HG03159 (cell line): Measurements from ENCODE around the gene ACTL6B.
"Not testable (repeated sequence)": the region's sequence is repeated elsewhere in the genome, so short reads cannot be mapped to it uniquely, and the experiment has no call there.

Experiments
- ATAC-seq: cut with Tn5 transposase; IDR thresholded peaks from one replicate; pipeline ENCODE4 v1.9.1; 2021; ENCODE audit warnings: mild to moderate bottlenecking, moderate library complexity; ENCODE audit not compliant: unreplicated experiment

Gene ACTL6B

DNA sequence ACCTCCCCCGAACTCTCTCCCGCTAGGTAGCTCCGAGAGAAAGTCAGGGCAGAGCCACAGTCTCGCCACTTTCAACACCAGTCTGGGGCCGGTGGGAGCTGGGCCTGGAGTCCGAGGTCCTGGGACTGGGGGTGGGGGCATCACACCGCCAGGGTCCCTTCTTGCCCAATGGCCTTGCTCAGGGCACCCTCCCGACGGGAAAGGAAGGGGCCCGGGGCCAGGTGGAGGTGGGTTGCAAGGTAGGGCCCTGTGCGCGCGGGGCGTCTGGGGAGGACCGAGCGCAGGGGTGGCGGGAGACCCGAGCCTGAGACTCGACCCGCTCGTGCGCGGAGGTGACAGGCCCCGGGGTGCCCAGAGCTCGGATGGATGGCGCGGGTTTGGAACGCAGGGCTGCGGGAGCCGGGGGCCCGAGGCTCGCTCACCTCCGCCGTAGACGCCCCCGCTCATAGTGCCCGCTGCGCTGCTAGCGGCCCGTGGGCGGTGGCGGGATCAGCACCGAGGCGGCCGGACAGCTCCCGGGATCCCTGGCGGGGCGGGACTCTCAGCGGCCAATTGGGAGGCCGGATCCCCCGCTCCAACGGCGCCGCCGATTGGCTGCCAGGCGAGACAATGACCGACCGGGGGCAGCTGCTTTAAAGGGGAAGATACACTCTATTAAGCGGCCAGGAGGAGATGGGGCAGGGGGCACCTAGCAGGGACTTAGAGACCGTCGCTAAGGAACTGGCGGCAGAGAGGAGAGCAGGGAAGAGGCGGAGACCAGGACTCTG lies at the start of gene ACTL6B:
Gene ACTL6B, minus strand, starts transcription at position 541 of the 767 bp plus-strand sequence. Its CDS starts 94 bp downstream, at position 447.
- ATAC-seq, result no peak

DNA sequence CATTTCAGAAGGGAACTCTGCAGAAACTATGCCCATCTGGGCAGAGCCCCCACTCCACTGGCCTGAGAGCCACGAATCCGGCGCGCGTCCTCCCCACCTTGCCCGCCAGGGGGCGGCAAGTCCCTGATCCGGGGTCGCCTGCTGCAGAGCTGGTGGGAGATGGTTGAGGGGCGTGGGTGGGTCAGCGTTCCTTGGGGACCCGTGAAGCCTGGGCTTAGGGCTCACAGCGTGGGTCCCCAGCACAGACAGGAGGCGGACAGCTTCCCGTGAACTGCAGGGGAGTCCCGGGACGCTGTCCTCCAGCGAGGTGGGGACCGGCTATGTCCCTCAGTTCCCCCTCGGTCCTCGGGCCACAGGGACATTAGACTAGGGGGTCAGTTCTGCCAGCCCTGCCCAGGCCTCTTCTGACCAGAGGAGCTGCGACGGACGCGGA lies 49.1 kb upstream of the ACTL6B start:
- ATAC-seq, result peak; percentile 69

DNA sequence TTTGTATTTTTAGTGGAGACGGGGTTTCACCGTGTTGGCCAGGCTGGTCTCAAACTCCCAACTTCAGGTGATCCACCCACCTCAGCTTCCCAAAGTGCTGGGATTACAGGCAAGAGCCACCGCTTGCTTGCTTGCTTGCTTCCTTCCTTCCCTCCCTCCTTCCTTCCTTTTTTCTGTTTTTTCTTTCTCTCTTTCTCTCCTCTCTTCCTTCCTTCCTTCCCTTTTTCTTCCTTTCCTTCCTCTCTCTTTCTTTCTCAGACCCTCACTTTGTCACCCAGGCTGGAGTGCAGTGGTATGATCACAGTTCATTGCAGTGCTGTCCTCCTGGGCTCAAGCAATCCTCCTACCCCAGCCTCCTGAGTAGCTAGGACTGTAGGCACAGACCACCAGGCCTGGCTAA lies 44.8 kb upstream of the ACTL6B start:
- ATAC-seq, result not testable (repeated sequence)

DNA sequence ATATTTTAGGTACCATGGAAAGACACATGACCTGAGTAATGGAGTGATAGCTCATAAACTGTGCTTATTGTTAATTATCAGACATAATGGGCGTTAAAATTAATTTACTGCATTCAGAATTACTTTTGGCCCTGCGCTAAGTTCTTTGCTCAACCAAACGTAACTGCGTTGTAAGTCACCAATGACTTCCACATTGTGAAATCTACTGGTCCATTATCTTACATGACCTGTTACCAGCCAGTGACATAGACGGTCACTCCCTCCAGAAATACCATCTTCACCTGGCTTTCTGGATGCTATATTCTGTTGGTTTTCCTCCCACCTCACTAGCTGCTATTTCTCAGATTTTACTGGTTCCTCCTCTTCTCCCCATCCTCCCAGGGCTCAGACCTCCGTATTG lies 42.8 kb upstream of the ACTL6B start:
- ATAC-seq, result no peak

DNA sequence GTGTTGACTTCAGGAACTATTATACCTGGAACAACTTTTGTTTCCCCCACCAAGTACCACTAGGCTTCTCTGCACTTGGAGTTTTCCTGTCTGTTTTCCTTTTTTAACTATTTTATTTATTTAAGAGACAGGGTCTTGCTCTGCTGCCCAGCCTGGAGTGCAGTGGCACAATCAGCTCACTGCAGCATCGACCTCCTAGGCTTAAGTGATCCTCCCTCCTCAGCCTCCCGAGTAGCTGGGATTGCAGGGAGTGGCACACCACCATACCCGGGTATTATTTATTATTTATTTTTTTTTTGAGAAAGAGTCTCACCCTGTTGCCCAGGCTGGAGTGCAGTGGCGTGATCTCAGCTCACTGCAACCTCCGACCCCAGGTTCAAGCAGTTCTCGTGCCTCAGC lies 39.9 kb upstream of the ACTL6B start:
- no peak for ATAC-seq

DNA sequence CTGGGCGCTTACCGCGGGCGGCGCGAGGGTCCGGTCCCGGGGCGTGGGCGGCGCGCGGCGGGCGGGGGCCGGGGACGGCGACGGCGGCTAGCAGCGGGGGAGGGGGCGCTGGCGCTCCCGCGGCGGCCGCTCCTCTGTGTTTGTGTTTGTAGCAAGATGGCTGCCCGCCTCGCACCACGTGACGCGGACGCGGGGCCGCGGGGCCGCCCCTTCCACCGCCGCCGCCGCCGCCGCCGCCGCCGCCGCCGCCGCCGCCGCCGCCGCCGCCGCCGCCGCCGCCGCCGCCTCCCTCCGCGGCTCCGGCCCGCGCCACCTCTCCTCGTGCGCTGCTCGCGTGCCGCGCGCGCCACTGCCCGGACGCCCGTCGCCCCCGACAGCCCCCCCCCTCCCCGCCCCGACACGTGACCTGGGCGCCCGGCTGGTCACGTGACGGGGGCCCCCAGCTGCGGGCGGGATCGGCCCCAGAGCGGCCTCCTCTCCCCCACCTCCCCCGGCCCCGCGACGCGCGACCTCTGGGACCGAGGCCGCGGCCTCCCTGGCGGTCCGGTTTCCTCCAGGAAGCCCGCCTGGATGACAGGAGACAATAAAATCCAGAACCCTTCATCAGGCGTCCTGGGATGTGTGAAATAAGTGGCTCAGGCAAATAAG lies 38.0 kb upstream of the ACTL6B start, which contains the start of gene GIGYF1:
Gene GIGYF1, minus strand, starts transcription at position 153 of the 648 bp plus-strand sequence. CDS start 6,012 bp downstream, outside the sequence.
- ATAC-seq, result peak; percentile 42

DNA sequence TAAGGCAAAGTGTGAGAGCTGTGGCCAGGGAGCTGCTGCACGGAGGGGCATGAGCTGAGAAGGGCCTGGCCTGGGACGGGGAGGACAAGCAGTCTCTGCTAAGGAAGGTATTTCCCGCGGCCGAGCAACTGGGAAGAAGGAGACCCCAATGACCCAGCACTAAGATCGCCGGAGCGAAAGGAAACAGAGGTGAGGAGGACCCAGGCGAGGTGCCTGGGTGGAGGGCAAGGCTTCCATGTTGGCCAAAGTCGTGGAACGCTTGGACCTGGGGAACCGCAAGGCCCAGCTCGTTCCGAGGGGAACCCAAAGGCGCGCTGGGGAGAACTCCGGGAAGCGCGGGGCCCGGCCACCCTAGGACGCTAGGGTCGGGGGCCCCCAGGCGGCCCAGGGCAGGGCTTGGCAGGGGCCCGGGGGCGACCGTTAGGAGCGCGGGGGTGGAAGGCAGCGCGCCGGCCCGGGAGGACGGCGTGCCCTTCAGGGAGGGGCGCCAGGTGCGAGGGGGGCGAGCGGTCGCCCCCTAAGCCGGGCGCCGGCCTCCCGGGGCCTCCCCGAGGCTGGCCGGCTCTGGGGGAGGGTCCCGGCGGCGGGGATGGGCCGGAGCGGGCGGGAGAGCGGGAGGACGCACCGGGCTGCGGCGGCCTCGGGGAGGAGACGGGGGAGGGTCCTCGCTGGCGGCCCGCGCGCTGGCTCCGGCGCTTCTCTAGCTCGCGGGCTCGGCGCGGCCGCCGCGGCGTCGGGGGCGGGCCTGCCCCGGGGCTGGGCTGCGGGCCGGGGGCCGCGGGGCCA lies 37.3 kb upstream of the ACTL6B start:
- peak; percentile 12 for ATAC-seq

DNA sequence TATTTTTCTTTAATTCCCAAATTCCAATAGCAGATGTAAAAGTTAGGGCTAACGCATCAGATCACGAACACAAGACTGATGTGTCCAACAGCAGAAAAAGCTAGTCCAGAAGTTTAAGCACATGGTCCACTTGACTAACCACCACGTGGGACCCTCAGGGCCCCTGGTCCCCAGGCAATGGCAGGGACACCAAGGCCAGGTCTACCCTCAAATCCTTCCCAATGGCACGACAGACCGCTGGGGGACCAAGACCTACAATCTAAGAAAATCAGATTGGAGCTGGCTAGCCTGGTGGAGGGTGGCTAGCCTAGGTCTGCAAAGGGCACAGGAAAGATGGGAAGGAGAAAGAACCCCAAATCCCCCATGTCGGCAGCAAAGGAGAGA lies 36.3 kb upstream of the ACTL6B start:
- ATAC-seq, result no peak

DNA sequence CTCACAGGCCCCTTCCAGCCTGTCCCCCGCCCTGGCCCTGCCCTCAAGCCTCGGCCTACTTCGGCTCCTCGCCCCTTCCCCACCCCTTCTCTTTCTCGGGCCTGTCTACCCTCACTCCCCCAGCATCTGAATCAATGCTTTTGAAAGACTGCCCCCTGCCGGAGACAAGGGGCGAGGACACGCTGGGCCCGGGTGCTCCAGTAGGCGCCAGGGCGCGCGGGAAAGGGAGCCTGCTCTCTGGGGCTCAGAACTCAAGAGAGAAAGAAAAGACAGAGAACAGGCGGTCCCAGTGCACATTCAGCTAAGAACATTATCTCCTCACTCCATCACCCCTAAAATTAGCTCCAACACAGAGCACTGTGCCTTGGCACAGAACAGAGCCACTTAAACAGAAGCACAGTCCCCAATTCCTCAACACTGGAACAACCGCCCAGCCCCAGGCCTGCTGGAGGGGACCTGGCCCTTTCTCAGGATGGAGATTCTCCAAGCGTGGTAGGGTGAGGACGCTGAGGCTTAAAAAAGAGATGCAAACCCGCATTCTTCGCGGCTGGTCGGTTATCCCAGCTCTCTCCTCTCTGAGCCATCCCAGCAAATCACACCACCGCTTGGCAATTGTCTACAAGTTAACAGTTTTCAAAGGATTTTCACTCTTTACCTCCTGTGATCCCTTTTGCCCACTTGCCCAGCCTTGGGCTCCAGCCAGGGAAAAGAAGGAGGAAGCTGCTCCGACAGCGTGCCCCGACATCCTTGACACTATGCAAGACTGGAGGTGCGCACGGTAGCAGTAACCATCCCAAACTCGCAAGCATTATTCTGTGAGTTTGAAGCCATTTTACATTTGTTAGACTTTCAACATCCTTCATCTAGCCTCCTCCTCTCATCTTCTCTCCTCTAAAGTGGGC lies 35.7 kb upstream of the ACTL6B start:
- ATAC-seq, result no peak

DNA sequence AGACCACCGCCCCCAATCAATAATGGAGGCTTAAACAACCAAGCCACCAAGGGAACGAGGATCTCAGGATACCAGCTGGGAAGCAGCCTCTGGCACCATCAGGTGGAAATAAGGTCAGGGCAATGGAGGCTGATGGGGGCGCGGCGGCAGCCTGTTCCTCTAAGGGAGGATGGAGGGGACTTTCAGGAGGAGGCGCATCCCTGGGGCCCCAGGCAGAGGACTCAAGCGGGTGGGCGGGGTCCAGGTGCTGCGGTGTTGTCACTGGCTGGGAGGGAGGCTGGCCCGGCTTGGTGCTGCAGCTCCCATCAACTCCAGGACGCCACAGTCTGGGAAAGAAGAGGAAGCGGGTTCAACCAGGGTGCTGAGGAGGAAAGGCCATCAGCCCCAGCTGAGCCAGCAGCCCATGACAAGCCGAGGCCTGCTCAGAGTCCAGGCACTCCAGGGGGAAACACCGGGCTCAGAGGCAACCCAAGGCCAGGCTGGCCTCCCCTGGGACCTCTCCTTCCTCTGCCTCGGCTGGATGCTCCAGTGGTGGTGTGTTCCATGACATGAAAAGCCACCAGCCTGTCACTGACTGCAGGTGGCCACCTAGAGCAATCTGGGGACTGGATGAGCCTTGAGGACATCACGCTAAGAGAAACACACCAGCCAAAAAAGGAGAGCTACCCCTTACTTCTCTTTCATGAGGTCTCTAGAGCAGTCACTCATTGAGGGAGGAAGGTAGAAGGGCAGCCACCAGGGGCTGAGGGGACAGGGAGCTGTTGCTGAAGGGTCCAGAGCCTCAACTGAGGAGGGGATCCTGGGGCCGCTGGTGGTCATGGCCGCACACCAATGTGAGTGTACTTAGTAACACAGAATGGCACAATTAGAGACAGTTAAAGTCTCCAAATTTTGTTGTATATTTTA lies 33.2 kb upstream of the ACTL6B start:
- ATAC-seq, result no peak

DNA sequence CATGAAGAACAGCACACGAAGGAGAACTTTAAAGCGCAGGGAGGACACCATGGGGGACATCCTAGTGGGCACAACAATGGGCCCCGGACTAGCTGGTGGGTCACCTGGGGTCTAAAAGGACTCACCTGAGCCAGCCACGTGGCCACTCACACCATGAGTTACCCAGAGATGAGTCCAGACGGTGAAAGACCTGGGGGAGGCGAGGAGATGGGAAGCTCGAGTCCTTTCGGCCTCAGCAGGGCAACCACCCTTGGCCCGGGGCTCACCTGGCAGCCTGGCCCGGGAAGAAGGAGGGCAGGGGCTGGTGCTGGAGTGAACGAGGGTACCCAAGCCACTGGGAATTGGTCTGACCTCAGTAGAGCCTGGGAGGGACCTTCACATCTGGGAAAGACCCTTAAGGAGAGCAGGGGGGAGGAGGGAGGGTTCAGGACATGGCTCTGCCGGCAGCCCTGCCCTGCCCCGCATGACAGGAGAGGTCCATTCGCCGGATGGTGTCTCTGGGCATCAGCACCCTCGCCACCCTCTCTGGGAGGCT lies 32.1 kb upstream of the ACTL6B start:
- no peak for ATAC-seq

DNA sequence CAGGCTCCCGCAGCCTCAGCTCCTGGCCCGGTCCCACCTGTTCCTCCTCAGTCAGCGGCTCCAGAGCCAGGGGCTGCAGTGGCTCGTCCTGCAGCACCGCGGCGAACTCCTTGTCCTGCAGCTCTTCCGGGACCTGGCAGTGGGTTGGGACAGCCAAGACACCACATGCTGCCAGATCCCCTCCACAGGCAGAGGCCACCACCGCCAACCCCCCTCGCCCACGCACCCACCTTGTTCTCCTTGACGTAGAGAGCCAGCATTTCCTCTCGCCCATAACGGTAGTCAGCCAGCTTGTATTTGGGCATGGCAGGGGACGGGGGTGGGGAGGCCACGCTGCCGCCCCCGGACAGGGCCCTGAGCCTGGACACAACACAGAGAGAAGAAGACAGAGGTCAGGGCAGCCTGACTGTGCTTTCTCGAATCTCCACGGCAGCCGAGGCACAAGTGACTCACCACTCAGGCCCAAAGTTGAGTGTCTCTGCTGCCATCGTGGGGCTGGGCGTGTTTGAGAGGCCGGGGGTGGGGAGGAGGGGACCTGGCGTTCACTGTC lies 31.6 kb upstream of the ACTL6B start:
- ATAC-seq, result no peak

DNA sequence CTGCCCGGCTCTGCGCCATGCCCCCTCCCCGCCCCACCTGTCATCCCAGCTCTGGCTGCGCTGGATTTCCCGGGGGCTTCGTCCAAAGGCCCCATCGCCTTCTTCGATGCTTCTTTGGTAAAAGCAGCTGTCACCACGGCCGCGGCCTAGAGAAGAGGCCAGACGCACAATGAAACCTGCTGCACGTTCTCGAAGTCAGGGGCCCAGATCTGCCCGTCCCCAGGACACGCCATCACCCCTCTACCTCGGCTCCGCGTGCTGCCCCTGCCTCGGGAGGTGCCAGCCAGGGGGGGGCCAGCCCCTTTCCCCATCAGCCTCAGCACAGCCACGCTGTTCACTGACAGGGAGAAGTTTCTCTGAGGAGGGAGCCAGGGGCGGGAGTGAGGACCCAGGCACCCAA lies 31.0 kb upstream of the ACTL6B start:
- no peak for ATAC-seq

DNA sequence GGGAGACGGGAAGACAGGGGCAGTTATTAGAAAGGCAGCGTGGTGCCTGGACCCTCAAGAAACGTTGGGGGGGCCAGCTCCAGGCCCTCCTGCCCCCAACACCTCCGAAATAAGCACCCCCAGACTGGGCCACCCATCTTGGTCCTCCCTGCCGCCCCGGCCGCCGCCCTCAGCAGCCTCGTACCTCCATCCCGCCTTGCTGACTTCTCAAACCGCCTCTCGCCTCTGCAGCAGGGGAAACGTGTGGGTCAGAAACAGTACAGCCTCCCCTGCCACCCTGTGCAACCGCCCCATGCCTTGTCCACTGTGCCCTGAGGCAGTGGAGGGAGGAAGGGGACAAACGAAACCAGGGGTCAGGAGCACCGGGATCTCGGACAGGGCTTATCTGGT lies 30.6 kb upstream of the ACTL6B start:
- no peak for ATAC-seq

DNA sequence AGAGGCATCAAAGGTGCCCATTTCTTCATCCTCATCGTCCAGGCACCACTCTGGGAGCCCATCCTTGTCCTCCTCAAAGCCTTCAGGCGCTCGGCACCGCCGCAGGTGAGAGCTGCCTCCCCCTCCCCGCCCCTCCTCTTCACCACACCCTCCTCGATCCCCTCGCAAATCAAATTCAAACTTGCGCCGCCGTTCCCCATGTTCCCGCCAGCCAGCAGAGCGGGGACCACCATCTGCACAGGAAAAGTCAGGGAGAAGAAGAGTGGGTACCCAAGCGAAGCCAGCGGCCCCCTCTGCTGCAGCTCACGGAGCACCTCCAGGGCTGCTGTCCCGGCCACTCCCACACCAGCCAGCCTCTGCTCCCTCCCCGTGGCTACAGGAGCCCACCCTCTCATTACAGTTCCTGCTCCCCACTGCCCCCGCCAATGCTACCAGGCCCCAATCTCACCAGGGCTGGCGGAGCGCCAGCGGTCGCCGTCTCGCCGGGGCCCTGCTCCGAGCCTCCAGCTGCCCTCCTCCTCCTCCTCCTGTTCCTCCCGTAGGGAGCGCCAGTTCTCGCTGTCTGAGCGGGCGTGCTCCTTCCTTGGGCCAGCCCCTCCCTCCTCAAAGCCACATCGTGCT lies 30.1 kb upstream of the ACTL6B start:
- no peak for ATAC-seq

DNA sequence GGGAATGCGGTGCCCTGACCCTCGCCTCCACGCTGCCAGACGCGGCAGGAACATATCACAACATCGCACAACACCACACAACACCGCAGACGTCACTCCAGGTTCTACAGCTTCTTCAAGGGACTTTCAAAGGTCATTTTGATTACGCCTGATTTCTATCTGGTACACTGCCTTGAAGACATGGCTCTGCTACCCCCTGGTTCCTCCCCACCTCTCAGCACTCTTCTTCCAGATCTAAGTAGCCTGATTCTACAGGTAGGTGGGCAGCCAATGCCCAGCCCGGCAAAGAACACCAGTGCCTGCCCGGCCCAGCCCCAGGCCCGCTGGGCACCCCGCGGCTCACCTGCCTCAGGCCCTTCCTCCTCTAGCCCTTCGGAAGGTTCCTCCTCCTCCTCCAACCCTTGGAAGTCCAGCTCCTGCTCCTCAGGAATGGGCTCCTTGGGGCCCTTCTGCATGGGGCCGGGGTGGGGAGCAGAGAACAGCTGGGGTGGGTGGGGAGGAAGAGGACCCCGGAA lies 29.4 kb upstream of the ACTL6B start:
- no peak for ATAC-seq

DNA sequence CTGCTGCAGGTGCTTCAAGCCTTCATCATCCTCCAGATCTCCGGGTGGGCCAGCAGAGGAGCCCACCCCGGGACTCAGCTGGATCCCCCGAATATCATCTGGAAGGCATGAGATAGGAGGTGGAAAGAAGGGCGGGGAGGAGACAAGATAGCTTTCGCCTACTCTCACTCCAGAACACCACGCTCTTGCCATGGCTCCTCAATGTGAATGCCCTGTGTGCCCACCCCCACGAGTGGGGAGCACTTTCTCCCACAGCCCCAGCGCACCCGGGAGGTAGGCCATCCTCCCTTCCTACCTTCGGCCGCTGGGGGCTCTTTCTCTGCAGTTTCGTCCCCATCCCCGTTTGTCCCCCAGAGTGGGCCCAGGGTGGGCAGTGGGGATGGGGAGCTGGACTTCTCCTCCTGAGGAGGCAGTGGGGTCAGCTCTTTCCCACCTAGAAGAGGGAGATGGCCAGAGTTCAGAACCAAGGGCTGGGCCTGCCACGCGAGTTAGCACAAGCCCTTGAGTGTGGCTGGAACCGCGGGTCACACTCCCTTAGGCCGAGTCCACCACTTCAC lies 28.9 kb upstream of the ACTL6B start:
- no peak for ATAC-seq

DNA sequence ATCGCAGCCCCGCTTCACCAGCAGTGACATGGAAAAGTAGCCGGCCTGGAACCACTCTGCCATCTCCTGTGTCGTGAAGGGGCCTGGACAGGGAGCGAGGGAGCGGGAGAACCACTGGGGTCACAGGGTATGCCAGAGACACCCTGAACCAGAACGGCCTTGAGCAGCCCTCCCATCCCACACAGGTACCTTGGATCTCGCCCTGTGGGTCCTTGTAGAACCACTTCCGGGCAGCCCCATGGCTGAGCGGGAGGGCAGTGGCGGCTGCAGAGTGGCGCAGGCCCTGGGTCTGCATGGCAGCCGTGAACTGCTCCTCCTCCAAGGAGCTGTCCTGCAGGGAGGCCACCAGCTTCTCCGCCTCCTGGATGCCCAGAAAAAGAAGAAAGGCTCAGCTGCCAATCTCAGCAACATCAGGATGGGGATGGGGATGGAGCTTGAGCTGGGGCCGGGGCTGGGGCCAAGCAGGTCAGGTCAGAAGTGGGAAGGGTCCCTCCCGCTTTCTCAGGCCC lies 28.3 kb upstream of the ACTL6B start:
- no peak for ATAC-seq
